ENCODE results near the gene HLA-DPA1.

Gene HLA-DPA1

DNA sequence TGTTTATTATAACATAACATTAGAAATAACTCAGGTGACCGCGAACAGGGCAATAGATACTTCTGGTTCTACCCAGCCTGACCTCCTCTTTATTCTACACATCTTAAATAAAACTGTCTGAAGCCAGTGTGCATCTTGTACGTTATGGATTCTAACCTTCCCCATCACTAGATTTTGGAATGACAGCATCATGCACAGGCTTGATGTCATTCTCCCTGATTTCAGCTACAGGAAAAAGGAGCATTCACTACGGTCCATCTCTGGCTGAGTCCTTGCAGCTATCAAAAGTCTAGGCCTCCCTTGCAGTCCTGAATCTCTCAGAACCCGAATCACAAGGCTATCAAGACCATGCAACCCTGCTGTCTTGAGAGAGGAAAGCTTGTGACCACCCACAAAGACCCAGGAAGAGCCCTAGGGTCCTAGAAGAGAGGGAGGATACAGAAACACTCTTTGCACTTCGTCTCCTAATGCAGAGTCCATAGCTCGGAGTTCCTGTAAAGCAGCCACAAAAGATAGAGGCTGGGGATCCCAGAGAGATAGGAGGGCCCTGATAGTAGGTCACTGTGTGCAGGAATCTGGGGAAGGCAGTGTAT, 845 bp downstream of the HLA-DPA1 start:
- Histone ChIP-seq H3K27me3 (ENCODE audit: insufficient read depth, low read length, poor library complexity, severe bottlenecking) (no peaks in the 10 kb centered on the region), H2AFZ (ENCODE audit: low read length) (peak overlapping the region; percentile 40; the same call in 1 of the 2 replicates), H3F3A (ENCODE audit: low read depth) (no peaks in the 10 kb centered on the region), H3K4me1 (ENCODE audit: insufficient read depth, low read length, poor library complexity, severe bottlenecking) (peaks cover 3% of the 10 kb centered on the region), H3K79me2 (ENCODE audit: insufficient read depth, low read length) (no peaks in the 10 kb centered on the region), H3K9me3 (ENCODE audit: insufficient read depth, low read depth, low read length) (no peaks in the 10 kb centered on the region), H3K9ac (ENCODE audit: low read depth, low read length, poor library complexity, severe bottlenecking) (no peak overlapping the region), H3K9me2 (replicated peaks; ENCODE audit: low read depth, low read length) (no peaks in the 10 kb centered on the region), H3K4me2 (ENCODE audit: low read depth, low read length, poor library complexity, severe bottlenecking) (no peak overlapping the region), H4K20me1 (ENCODE audit: insufficient read depth, low read length, poor library complexity, severe bottlenecking) (no peaks in the 10 kb centered on the region), H3K4me3 (ENCODE audit: low read length, poor library complexity, severe bottlenecking) (no peak overlapping the region), H3K36me3 (ENCODE audit: insufficient read depth, low read length) (no peaks in the 10 kb centered on the region)
- TF ChIP-seq EZH2phosphoT487 (IDR thresholded peaks at IDR 0.05; ENCODE audit: borderline replicate concordance), result no peak
- TF ChIP-seq, protein P1, sequence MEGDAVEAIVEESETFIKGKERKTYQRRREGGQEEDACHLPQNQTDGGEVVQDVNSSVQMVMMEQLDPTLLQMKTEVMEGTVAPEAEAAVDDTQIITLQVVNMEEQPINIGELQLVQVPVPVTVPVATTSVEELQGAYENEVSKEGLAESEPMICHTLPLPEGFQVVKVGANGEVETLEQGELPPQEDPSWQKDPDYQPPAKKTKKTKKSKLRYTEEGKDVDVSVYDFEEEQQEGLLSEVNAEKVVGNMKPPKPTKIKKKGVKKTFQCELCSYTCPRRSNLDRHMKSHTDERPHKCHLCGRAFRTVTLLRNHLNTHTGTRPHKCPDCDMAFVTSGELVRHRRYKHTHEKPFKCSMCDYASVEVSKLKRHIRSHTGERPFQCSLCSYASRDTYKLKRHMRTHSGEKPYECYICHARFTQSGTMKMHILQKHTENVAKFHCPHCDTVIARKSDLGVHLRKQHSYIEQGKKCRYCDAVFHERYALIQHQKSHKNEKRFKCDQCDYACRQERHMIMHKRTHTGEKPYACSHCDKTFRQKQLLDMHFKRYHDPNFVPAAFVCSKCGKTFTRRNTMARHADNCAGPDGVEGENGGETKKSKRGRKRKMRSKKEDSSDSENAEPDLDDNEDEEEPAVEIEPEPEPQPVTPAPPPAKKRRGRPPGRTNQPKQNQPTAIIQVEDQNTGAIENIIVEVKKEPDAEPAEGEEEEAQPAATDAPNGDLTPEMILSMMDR (conservative IDR thresholded peaks at IDR 0.05; ENCODE audit: low read length), result no peak

DNA sequence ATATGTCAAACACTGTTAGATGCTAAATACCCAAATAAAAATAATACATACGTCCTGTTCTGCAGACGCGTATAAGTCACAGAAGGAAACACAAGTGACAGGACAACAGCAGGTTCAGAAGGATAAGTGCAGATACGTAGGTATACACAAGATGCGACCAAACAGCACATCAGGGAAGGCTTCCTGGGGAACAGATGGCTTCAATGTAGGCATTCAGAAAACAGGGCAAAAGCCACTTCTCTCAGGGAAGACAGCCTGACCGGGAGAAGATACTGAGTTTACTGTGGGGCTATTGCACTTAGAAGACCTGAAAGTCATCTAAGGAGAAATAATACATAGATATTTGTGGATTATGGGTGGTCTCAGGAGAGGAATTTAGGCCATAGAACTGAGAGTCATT, 1.9 kb downstream of the HLA-DPA1 start:
- H3K4me1 ChIP-seq (ENCODE audit: insufficient read depth, low read length, poor library complexity, severe bottlenecking), result peaks cover 3% of the 10 kb centered on the region
- no peaks in the 10 kb centered on the region for H3F3A ChIP-seq (ENCODE audit: low read depth)
- no peaks in the 10 kb centered on the region for H3K79me2 ChIP-seq (ENCODE audit: insufficient read depth, low read length)
- TF ChIP-seq EZH2phosphoT487 (IDR thresholded peaks at IDR 0.05; ENCODE audit: borderline replicate concordance), result no peak
- TF ChIP-seq, protein P1 (conservative IDR thresholded peaks at IDR 0.05; ENCODE audit: low read length), result no peak
- no peaks in the 10 kb centered on the region for H3K27me3 ChIP-seq (ENCODE audit: insufficient read depth, low read length, poor library complexity, severe bottlenecking)
- H3K9me2 ChIP-seq (replicated peaks; ENCODE audit: low read depth, low read length), result no peaks in the 10 kb centered on the region
- H3K4me3 ChIP-seq (ENCODE audit: low read length, poor library complexity, severe bottlenecking), result no peak overlapping the region
- no peak overlapping the region for H3K9ac ChIP-seq (ENCODE audit: low read depth, low read length, poor library complexity, severe bottlenecking)
- H3K36me3 ChIP-seq (ENCODE audit: insufficient read depth, low read length), result no peaks in the 10 kb centered on the region
- no peak overlapping the region for H2AFZ ChIP-seq (ENCODE audit: low read length)
- H3K9me3 ChIP-seq (ENCODE audit: insufficient read depth, low read depth, low read length), result no peaks in the 10 kb centered on the region
- no peaks in the 10 kb centered on the region for H4K20me1 ChIP-seq (ENCODE audit: insufficient read depth, low read length, poor library complexity, severe bottlenecking)
- no peak overlapping the region for H3K4me2 ChIP-seq (ENCODE audit: low read depth, low read length, poor library complexity, severe bottlenecking)

DNA sequence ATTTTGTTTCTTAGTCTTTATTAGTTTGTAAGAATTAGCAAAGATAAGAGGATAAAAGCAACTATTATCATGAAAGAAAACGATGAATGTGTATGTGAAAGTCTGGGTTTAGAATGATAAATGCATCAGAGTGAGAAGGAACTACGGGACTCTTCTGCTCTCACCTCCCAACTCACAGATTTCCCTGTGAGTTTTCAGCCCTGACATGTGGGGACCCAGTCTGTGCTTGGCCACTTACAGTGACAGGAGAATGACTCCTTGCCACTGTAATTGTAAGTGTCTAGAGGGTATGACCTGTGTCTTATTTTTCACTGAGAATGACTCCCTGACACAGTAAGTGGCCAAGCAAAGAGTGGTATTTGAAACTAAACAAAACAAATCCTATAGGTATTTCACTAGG, 2.5 kb downstream of the HLA-DPA1 start:
- Histone ChIP-seq H3K9ac (ENCODE audit: low read depth, low read length, poor library complexity, severe bottlenecking) (no peak overlapping the region), H3K9me2 (replicated peaks; ENCODE audit: low read depth, low read length) (no peaks in the 10 kb centered on the region), H2AFZ (ENCODE audit: low read length) (no peak overlapping the region), H3F3A (ENCODE audit: low read depth) (no peaks in the 10 kb centered on the region), H3K79me2 (ENCODE audit: insufficient read depth, low read length) (no peaks in the 10 kb centered on the region), H3K9me3 (ENCODE audit: insufficient read depth, low read depth, low read length) (no peaks in the 10 kb centered on the region), H3K36me3 (ENCODE audit: insufficient read depth, low read length) (no peaks in the 10 kb centered on the region), H3K4me3 (ENCODE audit: low read length, poor library complexity, severe bottlenecking) (no peak overlapping the region), H3K4me1 (ENCODE audit: insufficient read depth, low read length, poor library complexity, severe bottlenecking) (peaks cover under 1% of the 10 kb centered on the region), H4K20me1 (ENCODE audit: insufficient read depth, low read length, poor library complexity, severe bottlenecking) (no peaks in the 10 kb centered on the region), H3K4me2 (ENCODE audit: low read depth, low read length, poor library complexity, severe bottlenecking) (no peak overlapping the region), H3K27me3 (ENCODE audit: insufficient read depth, low read length, poor library complexity, severe bottlenecking) (no peaks in the 10 kb centered on the region)
- TF ChIP-seq, protein P1 (conservative IDR thresholded peaks at IDR 0.05; ENCODE audit: low read length), result no peak
- TF ChIP-seq EZH2phosphoT487 (IDR thresholded peaks at IDR 0.05; ENCODE audit: borderline replicate concordance), result no peak
